HG03159 (cell line): ENCODE measurements around the gene OAS2.

Experiments used
- ATAC-seq: cut with Tn5 transposase; IDR thresholded peaks from one replicate; pipeline ENCODE4 v1.9.1; 2021; ENCODE audit warnings: mild to moderate bottlenecking, moderate library complexity; ENCODE audit not compliant: unreplicated experiment

The OAS2 gene

DNA sequence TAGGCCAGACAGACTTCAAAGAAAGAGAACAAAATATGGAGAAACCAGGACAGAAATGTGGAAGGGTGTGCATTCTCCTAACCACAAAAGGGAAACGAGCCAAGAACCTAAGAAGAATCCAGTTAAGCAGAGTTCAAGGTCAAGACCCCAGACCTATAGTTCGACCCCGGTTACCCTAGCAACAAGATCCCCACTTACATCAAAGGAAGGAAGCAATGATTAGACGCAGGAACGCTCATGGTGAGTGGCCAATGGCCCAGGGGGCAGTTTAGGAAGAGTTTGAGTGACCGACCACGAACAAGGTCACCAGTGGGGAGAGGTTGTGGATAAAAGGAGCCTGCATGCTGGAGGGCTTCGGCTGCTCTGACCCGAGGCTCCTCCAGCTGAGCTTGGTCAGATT, 36.2 kb downstream of the OAS2 start:
- no peak for ATAC-seq

DNA sequence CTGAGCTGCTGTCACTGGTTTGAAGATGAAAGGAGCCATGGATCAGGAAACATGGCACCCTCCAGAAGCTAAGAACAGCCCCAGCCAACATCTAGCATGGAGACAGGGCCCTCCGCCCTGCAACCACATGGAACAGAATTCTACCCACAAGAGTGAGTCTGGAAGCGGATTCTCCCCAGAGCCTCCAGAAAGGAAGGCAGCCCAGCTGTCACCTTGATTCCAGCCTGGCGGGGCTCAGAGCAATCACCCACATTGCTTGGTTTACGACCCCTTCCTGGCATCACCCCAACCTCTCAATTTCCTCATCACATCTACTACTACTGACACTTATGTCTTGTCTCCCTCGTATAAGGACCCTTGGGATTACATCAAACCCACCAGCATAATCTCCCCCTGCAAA, 38.5 kb downstream of the OAS2 start:
- ATAC-seq, result no peak

DNA sequence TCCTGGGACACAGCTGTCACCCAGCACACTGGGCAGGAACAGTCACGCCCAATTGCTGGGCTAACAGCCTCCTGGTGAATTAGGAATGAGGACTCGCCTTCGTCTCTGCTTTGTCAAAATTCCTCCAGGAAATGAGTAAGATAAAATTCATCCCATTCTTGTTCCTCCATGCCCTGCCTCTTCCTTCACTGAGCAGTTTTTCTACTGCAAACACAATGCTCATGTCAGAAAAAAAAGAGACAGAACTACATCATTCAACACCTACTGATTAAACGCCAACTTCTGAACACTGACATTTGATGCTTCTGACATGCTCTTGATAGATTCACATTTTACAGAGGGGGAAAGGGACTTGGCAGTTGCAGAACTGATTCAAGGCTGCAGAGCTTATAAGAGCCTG, 40.7 kb downstream of the OAS2 start:
- ATAC-seq, result no peak

DNA sequence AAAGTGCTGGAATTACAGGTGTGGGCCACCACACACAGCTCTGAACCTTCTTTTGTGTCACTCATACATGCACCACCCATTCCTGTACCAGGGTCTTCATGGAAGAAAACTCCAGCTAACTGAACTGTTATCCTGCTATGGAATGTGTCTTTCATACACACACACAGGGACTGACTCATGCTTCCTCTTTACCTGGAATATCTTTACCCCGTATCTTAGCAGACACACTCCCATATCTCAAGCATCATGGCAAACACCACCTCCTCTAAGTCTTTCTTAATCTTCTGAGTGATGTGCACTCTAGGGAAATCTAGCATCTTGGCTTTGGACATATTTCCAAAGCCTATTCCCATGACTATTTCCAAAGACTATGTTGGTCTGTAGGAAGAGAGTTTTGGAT, 43.2 kb downstream of the OAS2 start:
- ATAC-seq, result no peak

DNA sequence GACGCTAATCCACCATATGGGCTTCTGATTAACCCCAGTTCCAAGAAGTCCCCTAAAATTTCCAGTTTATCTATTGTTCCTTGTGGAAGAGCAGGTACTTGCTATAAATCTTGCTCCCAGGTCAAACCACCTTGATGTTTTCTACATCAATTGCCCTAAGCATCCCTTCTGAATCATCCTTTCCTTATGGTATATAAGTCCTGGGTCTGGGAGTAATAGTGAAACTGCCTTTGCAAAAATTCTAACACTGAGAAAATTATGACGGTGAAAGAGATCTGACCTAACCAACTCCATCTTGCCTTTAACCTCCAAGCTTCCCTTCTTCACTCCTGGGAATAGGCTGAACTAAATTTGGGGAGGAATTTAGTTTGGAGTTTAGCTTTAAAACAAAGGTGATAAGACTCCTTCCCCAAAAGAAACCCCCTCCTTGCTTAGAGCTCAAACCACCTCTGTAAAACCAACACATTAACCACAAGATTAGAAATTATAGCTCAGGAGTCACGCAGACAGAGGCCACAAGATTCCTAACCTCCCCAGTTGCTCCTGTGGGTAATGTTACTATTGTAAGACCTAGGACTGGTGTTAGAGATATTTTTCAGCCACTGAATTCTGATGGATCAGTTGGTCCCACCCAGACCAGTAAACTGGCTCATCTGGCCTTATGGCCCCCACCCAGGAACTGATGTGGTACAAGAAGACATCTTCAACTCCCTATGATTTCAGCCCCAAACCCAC, 44.4 kb downstream of the OAS2 start:
- ATAC-seq, result no peak

DNA sequence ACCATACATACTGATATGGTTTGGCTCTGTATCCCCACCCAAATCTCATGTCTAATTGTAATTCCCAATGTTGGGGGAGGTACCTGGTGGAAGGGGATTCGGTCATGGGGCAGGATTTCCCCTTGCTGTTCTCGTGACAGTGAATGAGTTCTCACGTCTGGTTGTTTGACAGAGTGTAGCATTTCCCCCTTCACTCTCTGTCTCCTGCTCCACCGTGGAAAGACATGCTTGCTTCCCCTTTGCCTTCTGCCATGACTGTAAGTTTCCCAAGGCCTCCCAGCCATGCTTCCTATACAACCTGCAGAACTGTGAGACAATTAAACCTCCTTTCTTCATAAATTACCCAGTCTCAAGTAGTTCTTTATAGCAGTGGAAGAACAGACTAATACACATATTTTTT, 49.4 kb downstream of the OAS2 start:
- no peak for ATAC-seq

DNA sequence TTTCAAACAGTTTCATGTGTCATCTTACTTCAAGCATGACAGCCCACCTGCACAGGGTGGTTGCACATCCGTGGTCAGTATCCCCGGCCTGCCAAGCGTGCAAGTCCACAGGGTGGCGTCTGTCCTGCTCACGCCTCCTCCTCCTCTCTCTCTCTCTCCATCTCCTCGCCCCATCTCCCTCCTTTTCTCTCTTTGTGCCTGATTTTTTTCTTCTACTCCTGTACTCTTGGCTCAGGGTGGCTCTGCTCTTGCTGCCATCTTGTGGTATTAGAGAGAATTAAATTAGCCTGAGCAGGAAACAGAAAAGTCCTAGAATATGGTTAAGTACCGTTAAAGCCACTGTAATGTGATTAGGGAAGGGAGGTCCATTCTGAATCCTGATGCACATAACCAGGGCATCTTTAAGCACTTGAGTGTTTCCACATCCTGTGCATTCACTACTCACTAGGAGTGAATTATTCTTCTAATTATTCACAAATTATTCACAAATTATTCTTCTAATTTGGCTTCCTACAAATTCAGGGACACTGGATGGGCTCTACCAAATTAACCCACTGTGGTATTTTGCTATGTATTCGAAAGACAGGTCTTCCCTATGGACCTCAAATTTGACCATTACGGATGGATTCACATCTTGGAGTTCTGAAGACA, 52.7 kb downstream of the OAS2 start:
- ATAC-seq, result no peak

DNA sequence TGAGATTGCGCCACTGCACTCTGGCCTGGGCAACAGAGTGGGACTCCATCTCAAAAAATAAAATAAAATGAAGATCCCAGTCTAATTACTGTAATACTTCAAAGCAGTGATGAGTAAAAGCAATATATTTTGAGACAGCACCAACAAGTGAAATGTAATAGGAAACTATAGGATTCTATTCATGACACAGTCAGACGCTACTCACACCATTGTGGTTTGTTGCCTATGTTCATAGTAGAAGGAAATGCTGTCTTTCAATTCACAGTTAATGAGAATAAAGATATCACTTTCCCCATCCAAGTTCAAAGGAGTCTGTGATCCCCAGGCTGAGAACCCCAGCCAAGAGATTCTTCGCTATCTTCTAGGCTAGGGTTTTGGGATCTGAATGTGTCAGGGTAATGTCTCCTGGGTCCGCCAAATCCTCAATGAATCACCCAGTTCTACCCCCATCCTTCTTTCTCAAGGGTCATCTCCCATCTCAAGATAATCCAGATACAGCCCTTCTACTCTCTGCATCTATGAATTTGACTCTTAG, 61.7 kb downstream of the OAS2 start:
- no peak for ATAC-seq

DNA sequence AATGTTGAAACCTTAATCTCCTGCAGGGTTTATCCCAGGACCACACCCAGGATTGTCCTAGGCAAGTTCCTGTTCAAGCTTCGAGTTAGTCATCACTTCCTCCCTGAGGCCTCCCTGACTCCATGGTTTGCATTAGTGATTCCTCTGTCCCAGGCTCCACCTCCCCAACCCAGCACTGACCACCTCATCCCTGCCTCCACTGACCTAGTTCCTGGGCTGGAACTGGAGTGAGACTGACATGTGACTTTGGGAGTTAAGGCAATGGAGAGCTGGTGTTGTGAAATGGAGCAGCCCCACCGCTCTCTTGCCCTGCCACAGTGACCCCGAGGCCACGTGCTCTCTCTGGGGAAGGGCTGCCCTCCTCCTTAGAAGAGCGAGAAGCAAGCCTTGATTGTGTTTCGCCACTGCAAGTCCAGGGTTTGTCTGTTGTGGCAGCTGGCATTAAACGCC, 62.4 kb downstream of the OAS2 start:
- no peak for ATAC-seq

DNA sequence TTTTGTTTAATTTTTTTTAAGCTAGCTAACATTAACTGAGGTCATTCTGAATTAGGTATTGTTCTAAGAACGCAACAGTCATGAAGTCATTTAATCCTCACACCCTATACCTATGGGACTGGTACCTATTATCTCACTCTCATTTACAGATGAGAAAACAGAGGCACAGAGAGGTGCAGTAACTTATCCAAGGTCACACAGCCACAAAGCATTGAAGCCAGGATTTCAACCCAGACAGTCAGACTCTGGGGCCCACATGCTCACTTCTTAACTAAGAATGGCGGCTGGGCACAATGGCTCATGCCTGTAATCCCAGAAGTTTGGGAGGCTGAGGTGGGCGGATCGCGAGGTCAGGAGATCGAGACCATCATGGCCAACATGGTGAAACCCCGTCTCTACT, 63.2 kb downstream of the OAS2 start:
- ATAC-seq, result no peak

DNA sequence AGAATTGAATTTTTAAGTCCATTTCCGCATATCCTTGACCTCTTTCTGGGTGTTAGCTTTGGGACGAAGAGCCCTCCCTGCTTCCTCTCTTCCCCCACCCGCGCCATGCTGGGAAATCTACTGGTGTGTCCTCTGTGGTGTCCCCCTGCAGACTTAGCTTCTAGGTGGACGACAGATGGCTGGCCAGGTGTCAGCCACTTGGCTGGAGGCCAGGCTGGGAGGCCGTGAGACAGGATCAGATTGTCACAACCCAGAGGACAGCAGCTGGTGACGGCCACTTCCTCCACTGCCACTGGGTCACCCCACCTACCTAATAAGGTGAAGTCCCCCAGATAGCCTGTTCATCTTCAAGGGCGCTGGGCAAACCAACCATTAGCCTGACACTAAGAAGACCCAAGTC, 64.9 kb downstream of the OAS2 start:
- no peak for ATAC-seq

DNA sequence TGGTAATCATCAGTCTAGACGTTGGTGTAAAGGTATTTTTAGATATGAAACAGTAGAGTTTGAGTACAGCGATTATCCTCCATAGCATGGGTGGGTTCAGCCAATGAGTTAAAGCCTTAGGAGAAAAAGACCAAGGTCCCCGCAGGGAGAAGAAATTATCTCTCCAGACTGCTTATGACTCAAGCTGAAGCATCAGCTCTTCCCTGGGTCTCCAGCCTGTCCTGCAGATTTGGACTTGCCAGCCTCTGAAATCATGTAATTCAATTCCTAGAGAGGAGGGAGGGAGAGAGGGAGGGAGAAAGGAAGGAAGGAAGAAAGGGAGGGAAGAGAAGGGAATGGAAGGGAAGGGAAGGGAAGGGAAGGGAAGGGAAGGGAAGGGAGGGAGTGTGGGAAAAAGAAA, 66.2 kb downstream of the OAS2 start:
- no peak for ATAC-seq

DNA sequence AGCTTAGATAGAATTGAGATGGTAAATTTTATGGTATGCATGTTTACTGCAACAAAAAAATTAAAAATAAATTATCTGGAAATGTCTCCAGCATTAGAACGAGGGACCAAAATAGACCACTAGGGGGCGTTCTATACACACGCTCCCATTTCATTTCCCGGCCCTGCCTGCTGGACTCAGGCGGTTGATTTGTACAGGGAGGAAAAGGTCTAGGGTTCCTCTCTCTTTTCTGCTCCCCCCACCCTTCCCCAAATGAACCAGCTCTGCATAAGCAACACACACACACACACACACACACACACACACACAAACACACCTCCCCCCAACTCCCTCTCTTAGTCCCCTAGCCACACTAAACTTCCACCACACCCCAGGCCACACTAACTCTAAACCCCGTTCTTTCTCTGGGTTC, 70.4 kb downstream of the OAS2 start:
- no peak for ATAC-seq

DNA sequence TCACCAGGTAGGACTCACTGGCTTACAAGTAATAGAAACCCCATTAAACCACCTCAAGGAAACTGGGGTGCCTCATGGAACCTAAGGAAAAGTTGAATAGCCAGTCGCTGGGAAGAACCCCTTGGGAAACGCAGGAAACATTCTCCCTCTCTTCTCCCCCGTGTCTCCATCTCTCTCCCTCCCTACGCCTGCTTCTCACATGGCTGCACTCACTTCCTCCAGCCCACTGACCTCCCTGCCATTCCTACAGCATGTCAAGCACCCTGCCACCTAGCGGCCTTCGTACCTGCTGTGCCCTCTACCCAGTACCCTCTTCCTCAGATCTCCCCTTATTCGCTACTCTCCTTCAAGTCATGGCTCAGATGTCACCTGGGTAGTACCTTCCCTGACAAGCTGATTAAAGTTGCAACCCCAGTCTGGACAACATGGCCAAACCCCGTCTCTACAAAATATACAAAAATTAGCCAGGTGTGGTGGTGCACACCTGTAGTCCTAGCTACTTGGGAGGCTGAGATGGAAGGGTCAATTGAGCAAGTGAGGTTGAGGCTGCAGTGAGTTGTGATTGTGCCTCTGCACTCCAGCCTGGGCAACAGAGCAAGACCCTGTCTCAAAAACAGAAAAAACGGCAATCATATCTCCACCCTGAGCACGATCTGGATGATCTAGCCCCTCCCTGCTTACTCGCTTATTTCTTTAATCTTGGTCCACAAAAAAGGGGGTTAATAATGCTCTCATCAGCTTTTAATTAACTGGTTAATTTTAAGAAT, 71.8 kb downstream of the OAS2 start:
- no peak for ATAC-seq

DNA sequence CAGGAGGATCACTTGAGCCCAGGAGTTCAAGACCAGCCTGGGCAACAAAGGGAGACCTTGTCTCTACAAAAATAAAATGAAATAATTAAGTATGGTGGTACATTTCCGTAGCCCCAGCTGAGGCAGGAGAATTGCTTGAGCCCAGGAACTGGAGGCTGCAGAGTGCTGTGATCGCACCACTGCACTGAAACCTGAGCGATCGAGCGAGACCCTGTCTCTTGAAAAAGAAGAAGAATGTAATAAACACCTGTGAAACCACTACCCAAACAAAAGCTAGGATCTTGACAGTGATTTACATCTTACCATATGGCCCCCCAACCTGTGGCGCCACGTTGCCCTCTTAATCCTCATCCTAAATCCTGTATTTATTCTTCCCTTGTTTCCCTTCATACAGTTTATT, 72.5 kb downstream of the OAS2 start:
- no peak for ATAC-seq

DNA sequence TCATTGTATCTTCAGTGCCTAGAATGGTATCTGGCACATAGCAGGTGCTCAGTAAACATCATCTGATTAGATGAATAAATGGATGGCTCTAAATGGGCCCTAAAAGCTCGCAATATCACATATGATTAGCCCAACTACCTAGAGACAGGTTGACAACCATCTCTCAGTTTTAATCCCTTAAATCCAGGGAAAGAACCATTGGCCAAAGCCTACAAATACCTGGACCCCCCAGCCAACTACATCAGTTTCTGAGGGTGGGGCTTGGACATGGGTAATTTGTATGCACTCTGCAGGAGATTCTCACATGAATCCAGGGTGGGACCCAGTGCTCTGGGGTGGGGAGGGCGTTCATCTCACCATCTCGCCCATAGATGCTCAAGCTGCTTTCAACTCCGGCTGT, 73.4 kb downstream of the OAS2 start:
- ATAC-seq, result no peak

DNA sequence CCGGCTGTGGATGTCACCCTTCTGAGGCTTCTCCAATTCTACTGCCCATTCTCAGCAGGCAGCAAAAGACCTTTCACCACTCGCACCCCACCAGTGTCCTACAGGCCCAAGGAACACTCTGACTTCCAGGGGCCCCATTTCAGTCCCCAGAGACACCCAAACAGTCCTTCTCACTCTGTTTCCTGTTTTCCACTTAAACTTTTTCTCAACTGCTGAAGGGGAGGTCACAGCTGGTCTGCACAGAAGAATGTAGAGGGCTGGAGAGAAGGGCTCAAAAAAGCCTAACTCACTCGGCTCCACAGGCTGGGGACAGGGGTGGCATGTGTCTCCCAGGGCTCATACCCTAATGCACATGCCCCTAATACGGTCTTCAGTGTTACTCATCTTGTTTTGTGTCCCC, 74.0 kb downstream of the OAS2 start:
- ATAC-seq, result no peak

DNA sequence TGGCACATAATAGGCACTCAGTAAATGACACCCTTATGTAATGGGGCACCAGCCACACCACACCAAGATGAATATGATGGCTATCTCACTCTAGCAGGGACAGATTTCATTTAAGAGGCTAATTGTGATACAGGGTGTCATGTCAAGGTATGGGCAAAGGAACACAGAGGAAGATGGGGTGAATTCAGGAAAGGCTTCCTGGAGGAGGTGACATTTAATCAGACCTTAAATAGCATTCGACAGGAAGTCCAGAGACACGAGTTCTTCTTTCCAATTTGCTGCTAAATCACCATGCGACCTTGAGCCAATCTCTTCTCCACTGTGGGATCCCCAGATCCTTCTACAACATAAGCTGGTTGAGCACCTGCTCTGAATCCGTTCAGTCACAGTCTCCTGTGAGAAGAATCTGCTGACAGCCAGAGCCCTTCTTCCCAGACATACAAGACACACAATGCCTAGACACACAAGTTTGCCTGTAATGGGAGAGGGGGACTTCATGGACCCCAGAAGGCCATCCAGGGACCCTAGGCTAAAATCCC, 76.7 kb downstream of the OAS2 start:
- no peak for ATAC-seq

DNA sequence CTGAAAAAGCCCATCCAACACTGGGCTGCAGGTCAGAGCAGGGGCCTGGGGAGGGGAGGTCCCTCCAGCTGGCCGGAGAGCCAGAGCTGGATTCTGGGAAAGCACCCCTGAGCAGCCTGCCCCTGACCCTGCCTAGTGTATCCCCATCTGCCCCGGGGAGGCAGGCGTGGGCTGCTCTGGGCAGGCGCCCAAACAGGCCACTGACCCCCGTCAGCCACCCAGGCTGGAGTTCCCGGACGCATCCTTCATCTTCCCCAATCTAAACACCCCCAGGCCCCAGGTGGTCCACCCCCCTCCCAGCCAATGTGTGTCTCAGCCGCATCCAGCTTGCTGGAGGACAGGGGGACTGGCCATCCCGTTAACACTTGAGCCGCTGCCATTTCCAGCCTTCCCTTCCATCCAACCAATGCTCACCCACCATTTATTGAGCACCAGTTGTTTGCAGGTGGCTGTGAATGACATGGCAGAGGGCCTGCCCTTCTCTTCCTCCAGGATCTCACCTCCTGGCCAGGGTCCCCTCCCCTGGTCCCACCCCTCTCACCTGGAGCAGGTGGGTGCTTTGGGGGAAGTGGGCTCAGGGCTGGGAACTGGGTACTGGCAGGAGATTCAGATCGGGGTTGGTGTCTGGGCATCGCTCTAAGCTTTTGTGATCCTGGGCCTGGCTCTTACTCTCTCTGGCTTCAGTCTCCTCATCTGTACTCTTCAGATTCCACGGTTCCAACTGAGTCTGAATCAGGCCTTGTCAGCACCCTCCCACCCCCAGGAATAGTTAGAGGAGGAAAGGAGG, 77.5 kb downstream of the OAS2 start:
- ATAC-seq, result no peak

DNA sequence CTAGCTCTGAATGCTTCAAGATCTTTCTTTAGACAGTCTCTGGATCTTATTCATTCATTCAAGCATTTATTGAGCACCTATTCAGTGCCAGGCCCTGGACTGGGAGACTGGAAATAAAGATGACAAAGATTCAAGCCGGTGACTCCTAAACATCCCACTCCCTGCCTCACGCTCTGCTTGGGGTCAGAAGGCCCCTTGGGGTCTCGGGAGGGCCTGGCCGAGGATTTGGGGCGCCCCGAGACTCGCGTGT, 78.0 kb downstream of the OAS2 start:
- ATAC-seq, result no peak
